Left lung (tissue), 10 donors: ENCODE measurements around the gene KDM8. TPM values are rescaled to one million over a fixed set of nuclear protein-coding genes. Genes with fewer than 3 reads are reported as not detected.

Source experiments
- ATAC-seq: fragments of 200-7000 bp; cut with Tn5 transposase; one replicate; pipeline ENCODE4 v1.9.1; 2020; ENCODE audit warnings: moderate library complexity
- DNase-seq, 4 donors: peaks; one replicate each; pipeline ENCODE4 v3.0.0-alpha.2; 2013 to 2020
- H3K27ac ChIP-seq, 2 donors: fragments of 200-600 bp; sonication (generic) in 1 of 2; one replicate each; pipeline versions ENCODE4 v1.5.0 to v1.8.0; 2020 to 2021
- H3K27me3 ChIP-seq, 2 donors: fragments of 200-600 bp; sonication (generic) in 1 of 2; one replicate each; pipeline versions ENCODE4 v1.5.0 to v1.8.0; 2020 to 2021
- H3K36me3 ChIP-seq, 2 donors: fragments of 200-600 bp; sonication (generic) in 1 of 2; one replicate each; pipeline versions ENCODE4 v1.5.0 to v1.8.0; 2020 to 2021
- H3K4me1 ChIP-seq, 2 donors: fragments of 200-600 bp; one replicate each; pipeline ENCODE4 v1.8.0; 2021
- H3K4me3 ChIP-seq, 2 donors: fragments of 200-600 bp; sonication (generic) in 1 of 2; one replicate each; pipeline versions ENCODE4 v1.5.0 to v1.8.0; 2020 to 2021; ENCODE audit warnings: mild to moderate bottlenecking in 1 of 2
- H3K9me3 ChIP-seq, 2 donors: fragments of 200-600 bp; sonication (generic) in 1 of 2; one replicate each; pipeline versions ENCODE4 v1.5.0 to v1.8.0; 2020 to 2021
- CTCF ChIP-seq, 2 donors: fragments of 200-600 bp; sonication (generic) in 1 of 2; IDR thresholded peaks; one replicate each; pipeline versions ENCODE4 v1.5.0 to v1.8.0; 2021; ENCODE audit warnings: antibody characterized with exemption in 2 of 2
- intact Hi-C, 2 donors: fragments of 100-400 bp; cut with DNase I; formaldehyde crosslinking; loops; one replicate each; pipeline versions ENCODE4 v1.11.2 to v1.14.2; 2022
- polyA plus RNA-seq, 6 donors: library from polyadenylated mRNA; unstranded; fragments of 120-200 nt; gene quantifications; one replicate each; pipeline ENCODE4 v1.2.1, GENCODE V29; 2013; ENCODE audit not compliant: insufficient read length in 6 of 6
- total RNA-seq, 2 donors: library from RNA; stranded (reverse); fragmentation: NEBNext Ultra II Directional; extraction: Animal tissue kit (Norgen Biotek cat#: 25700); gene quantifications; one replicate each; pipeline ENCODE4 v1.2.1, GENCODE V29; 2021
- donor health status: DM: no; HTN: yes; CAD: no.
- donor health status: DM: no; HTN: no; CAD: no.

Gene KDM8
- total and polyA plus RNA-seq, 8 donors: 5.2 to 9.9 (median 8.8) TPM

- Histone ChIP-seq H3K9me3 (no peaks in the 10 kb centered on the region), H3K27me3 (no peaks in the 10 kb centered on the region), H3K36me3 (no peaks in the 10 kb centered on the region), H3K4me1 (peaks cover 0 to 13% of the 10 kb centered on the region in 2 donors), H3K27ac (no peak overlapping the region), H3K4me3 (no peak overlapping the region)
- TF ChIP-seq CTCF (IDR thresholded peaks at IDR 0.05): no peak
- DNase-seq (no peak), ATAC-seq (no peak)
- intact Hi-C loops: loop anchor here in 1 of 2 donors (10.0 kb wide), 1 partner anchor 274 kb away; no protein-coding TSS in a partner anchor
Measured at GRCh38 chr16:27181019-27181790, 22.1 kb upstream of the KDM8 start.

GRCh38 chr16:27182906-27183405, 20.4 kb upstream of the KDM8 start:
- intact Hi-C loops: loop anchor here in 1 of 2 donors (10.0 kb wide), 1 partner anchor 272 kb away; no protein-coding TSS in a partner anchor
- DNase-seq: no peak
- TF ChIP-seq CTCF (IDR thresholded peaks at IDR 0.05): no peak

GRCh38 chr16:27185776-27186130, 17.6 kb upstream of the KDM8 start:
- no peak overlapping the region for H3K27ac ChIP-seq
- no peak for TF ChIP-seq CTCF (IDR thresholded peaks at IDR 0.05)
- no peak for DNase-seq
- H3K36me3 ChIP-seq: no peaks in the 10 kb centered on the region
- no peak for ATAC-seq
- no peaks in the 10 kb centered on the region for H3K9me3 ChIP-seq
- intact Hi-C loops: loop anchor here in 1 of 2 donors (10.0 kb wide), 1 partner anchor 269 kb away; no protein-coding TSS in a partner anchor
- H3K4me1 ChIP-seq: no peaks in the 10 kb centered on the region
- H3K27me3 ChIP-seq: peaks cover 0 to 16% of the 10 kb centered on the region in 2 donors
- no peak overlapping the region for H3K4me3 ChIP-seq

More at GRCh38 chr16:27182906-27183405, 20.4 kb upstream of the KDM8 start:
- Histone ChIP-seq H3K36me3 (no peaks in the 10 kb centered on the region), H3K4me3 (no peak overlapping the region), H3K9me3 (no peaks in the 10 kb centered on the region), H3K27ac (no peak overlapping the region), H3K4me1 (peaks cover 0 to 13% of the 10 kb centered on the region in 2 donors), H3K27me3 (no peaks in the 10 kb centered on the region)
- ATAC-seq: no peak

- DNase-seq: no peak
Measured at GRCh38 chr16:27188633-27189032, 14.7 kb upstream of the KDM8 start.

More at GRCh38 chr16:27188633-27189032, 14.7 kb upstream of the KDM8 start:
- Histone ChIP-seq H3K4me1 (no peaks in the 10 kb centered on the region), H3K36me3 (no peaks in the 10 kb centered on the region), H3K9me3 (no peaks in the 10 kb centered on the region), H3K4me3 (no peak overlapping the region), H3K27ac (no peak overlapping the region), H3K27me3 (peaks cover 0 to 16% of the 10 kb centered on the region in 2 donors)
- no peak for ATAC-seq
- intact Hi-C loops: loop anchor here in 1 of 2 donors (10.0 kb wide), 1 partner anchor 266 kb away; no protein-coding TSS in a partner anchor
- no peak for TF ChIP-seq CTCF (IDR thresholded peaks at IDR 0.05)
